Right atrium auricular region (tissue), 2 donors: Measurements from ENCODE around the gene DNTT. TPM values are rescaled to one million over a fixed set of nuclear protein-coding genes. Genes with fewer than 3 reads are reported as not detected.

ENCODE experiments used
- total RNA-seq, 2 donors: library from RNA; depleted of rRNA; stranded (reverse); fragments of >200 nt; gene quantifications; one replicate each; pipeline ENCODE4 v1.1.0, GENCODE V29; 2016

Gene DNTT
- total RNA-seq, 2 donors from 2014 or later = not detected

Other genes with a start within 250 kb of the DNTT start
- 1 to 10 TPM; 6.2 to 8.1 TPM for gene ZNF518A, start 174.1 kb upstream of the DNTT start, total RNA-seq
- gene BLNK, start 32.9 kb upstream of the DNTT start, total RNA-seq = under 1 TPM; 0.39 to 0.41 TPM
- not detected for gene OPALIN, start 54.6 kb downstream of the DNTT start, total RNA-seq
- under 1 TPM; 0.24 to 0.96 TPM for gene TLL2, start 209.5 kb downstream of the DNTT start, total RNA-seq